D721Med (cell line): Measurements from ENCODE around the gene NSMCE3.
"Not testable (repeated sequence)": the region's sequence is repeated elsewhere in the genome, so short reads cannot be mapped to it uniquely, and the experiment has no call there.

Source experiments
- DNase-seq: peaks from one replicate; pipeline ENCODE4 v3.0.0; 2011; ENCODE audit warnings: low spot score; ENCODE audit not compliant: insufficient read length
- FAIRE-seq: peaks from 2 replicates; lab custom pipeline; 2011; peaks lifted over from hg19 to GRCh38; lab: Jason Lieb, UNC
- TF ChIP-seq, protein P1 (sequence below): IDR thresholded peaks from 2 replicates; pipeline ENCODE4 v1.5.1; 2012; ENCODE audit warnings: mild to moderate bottlenecking, control low read depth; ENCODE audit not compliant: insufficient read depth; ENCODE audit errors: missing control alignments

Gene NSMCE3

DNA sequence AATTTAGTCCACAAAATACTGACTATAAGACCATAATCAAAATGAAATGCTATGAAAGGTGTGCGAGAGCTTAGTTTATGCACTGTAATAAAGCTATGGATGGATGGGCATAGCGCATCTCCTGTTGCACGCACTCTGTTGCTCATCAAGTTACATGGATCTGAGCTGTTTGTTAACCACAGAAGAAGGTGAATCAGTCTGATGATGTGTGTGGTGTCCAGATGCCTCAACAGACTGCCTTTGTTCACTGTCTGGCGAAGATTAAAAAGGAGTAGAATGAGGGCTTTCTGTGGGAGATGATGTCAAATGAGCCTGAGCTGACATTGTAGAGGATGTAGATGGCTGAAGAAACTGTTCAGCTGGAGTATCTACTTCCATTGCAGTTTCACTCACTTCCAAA, 36.1 kb downstream of the NSMCE3 start:
- TF ChIP-seq, protein P1, sequence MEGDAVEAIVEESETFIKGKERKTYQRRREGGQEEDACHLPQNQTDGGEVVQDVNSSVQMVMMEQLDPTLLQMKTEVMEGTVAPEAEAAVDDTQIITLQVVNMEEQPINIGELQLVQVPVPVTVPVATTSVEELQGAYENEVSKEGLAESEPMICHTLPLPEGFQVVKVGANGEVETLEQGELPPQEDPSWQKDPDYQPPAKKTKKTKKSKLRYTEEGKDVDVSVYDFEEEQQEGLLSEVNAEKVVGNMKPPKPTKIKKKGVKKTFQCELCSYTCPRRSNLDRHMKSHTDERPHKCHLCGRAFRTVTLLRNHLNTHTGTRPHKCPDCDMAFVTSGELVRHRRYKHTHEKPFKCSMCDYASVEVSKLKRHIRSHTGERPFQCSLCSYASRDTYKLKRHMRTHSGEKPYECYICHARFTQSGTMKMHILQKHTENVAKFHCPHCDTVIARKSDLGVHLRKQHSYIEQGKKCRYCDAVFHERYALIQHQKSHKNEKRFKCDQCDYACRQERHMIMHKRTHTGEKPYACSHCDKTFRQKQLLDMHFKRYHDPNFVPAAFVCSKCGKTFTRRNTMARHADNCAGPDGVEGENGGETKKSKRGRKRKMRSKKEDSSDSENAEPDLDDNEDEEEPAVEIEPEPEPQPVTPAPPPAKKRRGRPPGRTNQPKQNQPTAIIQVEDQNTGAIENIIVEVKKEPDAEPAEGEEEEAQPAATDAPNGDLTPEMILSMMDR: no peak
- FAIRE-seq: no peak
- DNase-seq: no peak

DNA sequence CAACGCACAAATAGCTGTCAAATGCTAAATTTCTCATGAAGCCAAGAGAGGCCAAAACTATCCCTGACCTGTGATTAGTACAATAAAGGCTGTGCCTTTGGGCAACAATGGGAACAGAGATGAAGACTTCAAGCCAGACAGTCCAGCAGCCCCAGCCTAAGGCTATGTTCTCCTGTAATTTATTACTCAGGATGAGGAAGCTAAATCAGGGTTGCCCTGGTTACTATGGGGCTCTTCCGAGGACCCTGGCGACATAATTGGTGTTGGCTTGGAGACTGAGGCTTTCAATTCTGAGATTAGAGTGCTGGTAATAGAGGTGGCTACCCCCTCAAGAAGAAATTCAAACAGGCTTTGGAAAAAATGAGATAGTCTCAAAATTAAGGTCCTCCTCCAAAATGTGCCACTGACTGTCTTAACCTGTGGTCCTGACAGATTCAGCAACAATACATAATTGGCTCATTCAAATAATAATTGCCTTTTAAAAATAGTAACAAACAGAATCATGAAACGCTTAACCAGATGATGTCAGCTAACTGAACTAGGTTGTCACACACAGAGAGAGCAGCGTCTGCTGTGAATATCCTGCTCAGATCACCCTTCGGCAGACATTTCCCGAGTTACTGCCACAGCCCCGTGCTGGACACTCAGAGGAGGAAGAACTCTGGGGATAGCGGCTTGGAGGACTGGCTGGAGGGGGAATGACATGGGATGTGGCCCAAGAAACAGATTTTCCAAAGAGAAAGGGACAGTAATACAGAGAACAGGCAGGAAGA, 43.0 kb downstream of the NSMCE3 start:
- FAIRE-seq (no peak), DNase-seq (no peak)
- TF ChIP-seq, protein P1: no peak

DNA sequence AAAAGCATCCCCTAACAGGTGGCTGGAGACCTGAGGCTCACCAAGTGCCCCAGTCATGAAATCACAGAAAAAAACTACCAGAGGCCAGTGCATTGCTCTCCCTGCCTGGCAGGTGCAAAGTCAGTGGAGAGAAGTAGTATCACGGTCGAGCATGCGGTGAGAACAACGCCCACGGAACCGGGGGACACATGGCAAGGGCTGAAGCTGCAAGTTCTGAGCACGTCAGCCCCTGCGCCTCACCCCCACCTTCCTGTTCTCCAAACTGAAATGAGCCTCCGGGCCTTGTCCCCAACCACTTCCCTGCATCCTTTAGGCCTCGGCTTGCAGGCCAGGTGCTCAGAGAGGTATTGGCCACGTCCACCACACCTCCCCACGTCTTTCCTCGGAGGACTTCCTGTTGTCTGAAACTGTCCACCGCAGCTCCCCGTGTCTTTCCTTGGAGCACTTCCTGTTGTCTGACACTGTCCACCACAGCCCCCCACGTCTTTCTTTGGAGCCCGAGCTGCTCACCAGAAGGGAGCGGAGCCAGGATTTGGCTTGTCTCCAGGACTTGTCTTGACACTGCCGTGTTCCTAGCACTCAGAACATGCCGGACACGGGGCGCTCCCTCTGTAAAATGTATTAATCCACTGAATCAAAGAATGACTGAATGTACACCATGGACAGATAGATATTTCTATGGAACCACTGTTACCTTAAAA, 43.9 kb downstream of the NSMCE3 start:
- DNase-seq (no peak), FAIRE-seq (no peak)
- TF ChIP-seq, protein P1: no peak

DNA sequence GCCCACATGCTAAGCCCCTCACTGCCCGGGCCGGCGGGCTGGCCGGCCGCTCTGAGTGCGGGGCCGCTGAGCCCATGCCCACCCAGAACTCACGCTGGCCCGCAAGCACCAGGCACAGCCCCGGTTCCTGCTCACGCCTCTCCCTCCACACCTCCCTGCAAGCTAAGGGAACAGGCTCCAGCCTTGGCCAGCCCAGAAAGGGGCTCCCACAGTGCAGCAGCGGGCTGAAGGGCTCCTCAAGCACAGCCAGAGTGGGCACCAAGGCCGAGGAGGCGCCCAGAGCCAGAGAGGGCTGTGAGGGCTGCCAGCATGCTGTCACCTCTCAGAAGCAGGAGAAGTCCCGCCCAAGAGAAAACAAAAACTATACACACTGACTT, 44.6 kb downstream of the NSMCE3 start:
- DNase-seq, FAIRE-seq: not testable (repeated sequence)

DNA sequence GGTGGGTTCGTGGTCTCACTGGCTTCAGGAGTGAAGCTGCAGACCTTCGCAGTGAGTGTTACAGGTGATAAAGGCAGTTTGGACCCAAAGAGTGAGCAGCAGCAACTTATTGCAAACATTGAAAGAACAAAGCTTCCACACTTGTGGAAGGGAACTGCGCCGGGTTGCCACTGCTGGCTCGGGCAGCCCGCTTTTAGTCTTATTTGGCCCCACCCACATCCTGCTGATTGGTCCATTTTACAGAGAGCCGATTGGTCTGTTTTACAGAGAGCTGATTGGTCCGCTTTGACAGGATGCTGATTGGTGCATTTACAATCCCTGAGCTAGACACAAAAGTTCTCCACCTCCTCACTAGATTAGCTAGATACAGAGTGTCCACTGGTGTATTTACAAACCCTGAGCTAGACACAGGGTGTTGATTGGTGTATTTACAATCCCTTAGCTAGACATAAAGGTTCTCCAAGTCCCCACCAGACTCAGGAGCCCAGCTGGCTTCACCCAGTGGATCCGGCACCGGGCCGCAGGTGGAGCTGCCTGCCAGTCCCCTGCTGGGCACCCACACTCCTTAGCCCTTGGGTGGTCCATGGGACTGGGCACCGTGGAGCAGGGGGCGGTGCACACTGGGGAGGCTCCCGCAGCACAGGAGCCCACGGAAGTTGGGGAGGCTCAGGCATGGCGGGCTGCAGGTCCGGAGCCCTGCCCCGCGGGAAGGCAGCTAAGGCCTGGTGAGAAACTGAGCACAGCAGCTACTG, 45.2 kb downstream of the NSMCE3 start:
- FAIRE-seq, DNase-seq: not testable (repeated sequence)

DNA sequence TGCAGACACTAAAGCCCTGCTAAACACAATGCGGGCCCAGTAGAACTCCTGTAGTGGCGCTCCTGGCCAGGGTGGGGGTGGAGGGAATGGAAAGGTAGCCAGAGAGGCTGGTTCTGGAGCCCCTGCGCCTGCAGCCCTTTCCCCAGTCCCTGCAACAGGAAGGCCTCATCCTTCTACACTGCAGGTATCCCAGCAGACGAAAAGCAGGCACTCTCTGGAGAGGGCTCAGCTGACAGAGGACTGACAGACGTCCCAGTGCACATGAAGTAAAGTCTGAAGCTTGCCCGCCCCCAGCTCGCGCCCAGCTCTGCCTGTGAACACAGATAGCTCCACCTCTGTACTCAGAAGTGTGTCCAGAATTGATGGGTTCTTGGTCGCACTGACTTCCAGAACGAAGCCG, 46.0 kb downstream of the NSMCE3 start:
- TF ChIP-seq, protein P1: no peak
- FAIRE-seq: no peak
- DNase-seq: no peak

DNA sequence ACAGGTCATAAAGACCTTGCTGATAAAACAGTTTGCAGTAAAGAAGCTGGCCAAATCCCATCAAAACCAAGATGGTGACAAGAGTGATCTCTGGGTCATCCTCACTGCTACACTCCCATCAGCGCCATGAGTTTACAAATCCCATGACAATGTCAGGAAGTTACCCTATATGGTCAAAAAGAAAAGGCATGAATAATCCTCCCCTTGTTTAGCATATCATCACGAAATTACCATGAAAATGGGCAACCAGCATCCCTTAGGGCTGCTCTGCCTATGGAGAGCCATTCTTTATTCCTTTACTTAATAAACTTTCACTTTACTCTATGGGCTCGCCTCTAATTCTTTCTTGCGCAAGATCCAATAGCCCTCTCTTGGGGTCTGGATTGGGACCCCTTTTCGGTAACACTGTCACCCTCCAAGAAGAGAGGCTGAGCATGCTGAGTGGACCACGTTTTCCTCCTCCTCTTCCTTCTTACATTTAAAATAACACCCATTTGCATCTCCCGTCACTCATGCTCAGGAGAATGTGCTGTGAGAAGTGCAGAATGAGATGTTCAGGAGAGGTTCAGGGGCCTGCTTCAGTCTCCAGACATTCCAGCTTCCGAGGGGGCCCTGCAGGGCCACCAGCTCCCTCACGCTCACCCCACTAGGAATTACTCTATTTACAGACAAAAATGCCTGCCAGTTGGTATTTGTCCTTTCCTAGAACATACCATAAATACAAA, 47.3 kb downstream of the NSMCE3 start:
- TF ChIP-seq, protein P1: no peak
- FAIRE-seq: no peak
- no peak for DNase-seq
